HG02840 (cell line): ENCODE results near the gene EGFL6.

Experiments used
- ATAC-seq: cut with Tn5 transposase; IDR thresholded peaks from one replicate; pipeline ENCODE4 v1.9.1; 2021; ENCODE audit warnings: mild to moderate bottlenecking, moderate library complexity, moderate number of reproducible peaks; ENCODE audit not compliant: unreplicated experiment, low FRiP score

The EGFL6 gene

GRCh38 chrX:13569479-13570260 is at the start of gene EGFL6:
TSS of gene EGFL6 (plus strand) at chrX:13569601. CDS start at chrX:13569862, 261 bp downstream.
- ATAC-seq: no peak

- ATAC-seq: no peak
Measured at GRCh38 chrX:13520351-13520750, 49.0 kb upstream of the EGFL6 start.

- no peak for ATAC-seq
Measured at GRCh38 chrX:13520936-13521335, 48.5 kb upstream of the EGFL6 start.

- ATAC-seq: no peak
Measured at GRCh38 chrX:13522811-13523210, 46.6 kb upstream of the EGFL6 start.

GRCh38 chrX:13533726-13534125 is 35.7 kb upstream of the EGFL6 start:
- ATAC-seq: no peak

GRCh38 chrX:13535376-13536165 is 33.8 kb upstream of the EGFL6 start:
- no peak for ATAC-seq

GRCh38 chrX:13536551-13536950 is 32.9 kb upstream of the EGFL6 start:
- ATAC-seq: no peak

- no peak for ATAC-seq
Measured at GRCh38 chrX:13538414-13538813, 31.0 kb upstream of the EGFL6 start.

- ATAC-seq: no peak
Measured at GRCh38 chrX:13540602-13541001, 28.8 kb upstream of the EGFL6 start.

- ATAC-seq: no peak
Measured at GRCh38 chrX:13545726-13546125, 23.7 kb upstream of the EGFL6 start.

- no peak for ATAC-seq
Measured at GRCh38 chrX:13547671-13548070, 21.7 kb upstream of the EGFL6 start.

GRCh38 chrX:13550346-13550745 is 19.1 kb upstream of the EGFL6 start:
- ATAC-seq: no peak

- no peak for ATAC-seq
Measured at GRCh38 chrX:13551610-13552009, 17.8 kb upstream of the EGFL6 start.

- ATAC-seq: no peak
Measured at GRCh38 chrX:13552892-13553291, 16.5 kb upstream of the EGFL6 start.

GRCh38 chrX:13565511-13565910 is 3.9 kb upstream of the EGFL6 start:
- no peak for ATAC-seq

- ATAC-seq: no peak
Measured at GRCh38 chrX:13570261-13570605, 832 bp downstream of the EGFL6 start.

GRCh38 chrX:13571136-13571535 is 1.7 kb downstream of the EGFL6 start:
- no peak for ATAC-seq

GRCh38 chrX:13574600-13574999 is 5.2 kb downstream of the EGFL6 start:
- no peak for ATAC-seq

GRCh38 chrX:13579661-13580060 is 10.3 kb downstream of the EGFL6 start:
- no peak for ATAC-seq

- no peak for ATAC-seq
Measured at GRCh38 chrX:13581554-13581953, 12.2 kb downstream of the EGFL6 start.

- no peak for ATAC-seq
Measured at GRCh38 chrX:13587786-13588477, 18.5 kb downstream of the EGFL6 start.
